GM12892 (cell line): ENCODE results near the gene CRYBB1.

Experiments used
- POLR2A ChIP-seq: IDR thresholded peaks from 2 replicates; pipeline ENCODE4 v1.6.1; 2011; ENCODE audit warnings: low read depth, low read length, control low read depth
- POLR2AphosphoS5 ChIP-seq: IDR thresholded peaks from 2 replicates; pipeline ENCODE4 v1.6.1; 2011; ENCODE audit warnings: low read depth, low read length, control low read depth

DNA sequence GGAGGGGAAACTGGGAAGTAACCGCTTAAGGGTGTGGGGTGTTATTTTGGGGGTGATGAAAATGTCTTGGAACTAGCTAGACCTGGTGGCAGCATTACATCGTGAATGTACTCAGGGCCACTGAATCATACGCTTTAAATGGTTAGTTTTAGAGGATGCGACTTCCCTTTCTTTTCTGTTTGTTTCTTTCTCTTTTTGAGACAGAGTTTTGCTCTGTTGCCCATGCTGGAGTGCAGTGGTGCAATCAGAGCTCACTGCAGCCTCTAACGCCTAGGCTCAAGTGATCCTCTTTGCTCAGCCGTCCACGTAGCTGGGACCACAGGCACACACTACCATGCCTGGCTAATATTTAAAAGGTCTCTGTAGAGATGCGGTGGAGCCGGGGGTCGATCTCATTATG, 34.0 kb upstream of the CRYBB1 start:
- TF ChIP-seq POLR2AphosphoS5 = no peak
- no peak for TF ChIP-seq POLR2A
